ENCODE results near the gene PILRB.

The PILRB gene

GRCh38 chr7:100407285-100408180, 49.6 kb downstream of the PILRB start:
- DNase-seq (ENCODE audit: low spot score), result peak; percentile 62

- DNase-seq (ENCODE audit: low spot score), result no peak
Measured at GRCh38 chr7:100411101-100411500, 53.2 kb downstream of the PILRB start.

- DNase-seq (ENCODE audit: low spot score), result no peak
Measured at GRCh38 chr7:100413346-100413745, 55.4 kb downstream of the PILRB start.

GRCh38 chr7:100413889-100414288, 56.0 kb downstream of the PILRB start:
- DNase-seq (ENCODE audit: low spot score), result no peak

- no peak for DNase-seq (ENCODE audit: low spot score)
Measured at GRCh38 chr7:100415448-100415847, 57.5 kb downstream of the PILRB start.
